ENCODE data around the gene RAB11FIP4.

DNA sequence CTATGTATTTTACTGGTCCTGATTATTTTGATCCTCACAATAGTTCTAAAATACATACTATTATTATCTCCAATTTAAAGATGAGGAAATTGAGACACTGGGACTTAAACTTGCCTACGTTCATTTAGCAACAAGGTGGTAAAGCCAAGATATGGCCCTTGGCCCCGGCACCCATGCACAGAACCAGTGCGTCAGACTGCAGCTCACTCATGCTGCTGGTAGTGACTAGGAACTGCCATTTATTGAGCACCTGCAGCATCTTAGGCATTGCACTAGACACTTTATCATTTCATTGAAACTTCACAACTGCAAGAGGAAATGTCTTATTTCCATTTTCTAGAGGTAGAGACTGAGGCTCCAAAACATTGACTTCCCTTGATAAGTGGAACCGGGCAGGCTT is 93.3 kb downstream of the RAB11FIP4 start:
- TF ChIP-seq, protein P1, sequence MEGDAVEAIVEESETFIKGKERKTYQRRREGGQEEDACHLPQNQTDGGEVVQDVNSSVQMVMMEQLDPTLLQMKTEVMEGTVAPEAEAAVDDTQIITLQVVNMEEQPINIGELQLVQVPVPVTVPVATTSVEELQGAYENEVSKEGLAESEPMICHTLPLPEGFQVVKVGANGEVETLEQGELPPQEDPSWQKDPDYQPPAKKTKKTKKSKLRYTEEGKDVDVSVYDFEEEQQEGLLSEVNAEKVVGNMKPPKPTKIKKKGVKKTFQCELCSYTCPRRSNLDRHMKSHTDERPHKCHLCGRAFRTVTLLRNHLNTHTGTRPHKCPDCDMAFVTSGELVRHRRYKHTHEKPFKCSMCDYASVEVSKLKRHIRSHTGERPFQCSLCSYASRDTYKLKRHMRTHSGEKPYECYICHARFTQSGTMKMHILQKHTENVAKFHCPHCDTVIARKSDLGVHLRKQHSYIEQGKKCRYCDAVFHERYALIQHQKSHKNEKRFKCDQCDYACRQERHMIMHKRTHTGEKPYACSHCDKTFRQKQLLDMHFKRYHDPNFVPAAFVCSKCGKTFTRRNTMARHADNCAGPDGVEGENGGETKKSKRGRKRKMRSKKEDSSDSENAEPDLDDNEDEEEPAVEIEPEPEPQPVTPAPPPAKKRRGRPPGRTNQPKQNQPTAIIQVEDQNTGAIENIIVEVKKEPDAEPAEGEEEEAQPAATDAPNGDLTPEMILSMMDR (IDR thresholded peaks at IDR 0.05): no peak
- no peak for TF ChIP-seq ZFX (IDR thresholded peaks at IDR 0.05; ENCODE audit: borderline replicate concordance)

Data from 22Rv1 (cell line).